Measurements from ENCODE around the gene REXO1. TPM values are rescaled to one million over a fixed set of nuclear protein-coding genes. Genes with fewer than 3 reads are reported as not detected.

The REXO1 gene
- total and polyA plus RNA-seq, 9 of the 15 experiments (the other 6 are each of a cell fraction or from before 2014, with no cell fraction given): 0.04 to 63.3 (median 15.8) TPM

- Histone ChIP-seq H4K20me1 (replicated peaks; ENCODE audit: control insufficient read depth, insufficient read depth, low read length) (no peaks in the 10 kb centered on the region), H3K36me3 (ENCODE audit: control insufficient read depth, insufficient read depth, low read length) (no peaks in the 10 kb centered on the region), H3K9ac (ENCODE audit: insufficient read depth in 1 of 2, low read depth in 2 of 2, low read length in 2 of 2) (no peak overlapping the region), H3K9me3 (replicated peaks; ENCODE audit: control insufficient read depth, insufficient read depth, low read depth, low read length) (no peaks in the 10 kb centered on the region; the same call in none of the 2 replicates), H3K9me1 (ENCODE audit: control insufficient read depth, insufficient read depth, low read length) (no peaks in the 10 kb centered on the region), H3K4me3 (no peak overlapping the region), H3K79me2 (ENCODE audit: control insufficient read depth, insufficient read depth, low read length) (no peaks in the 10 kb centered on the region), H3K4me1 (replicated peaks in 1 of 2; ENCODE audit: control insufficient read depth in 2 of 2, insufficient read depth in 2 of 2, low read length in 2 of 2) (peaks cover 3 to 23% of the 10 kb centered on the region in 2 experiments; a peak in 3 of 5 replicates), H2AFZ (ENCODE audit: low read depth, low read length) (no peak overlapping the region), H3K4me2 (ENCODE audit: insufficient read depth, low read length) (no peak overlapping the region), H3K27ac (ENCODE audit: extremely low read depth, low read depth, low read length) (no peak overlapping the region), H3K27me3 (ENCODE audit: control insufficient read depth in 2 of 2, insufficient read depth in 2 of 2, low read length in 2 of 2) (peaks cover 2 to 21% of the 10 kb centered on the region in 2 experiments; a peak in 3 of 5 replicates)
- CTCF ChIA-PET (ENCODE audit: low intra/inter-chr PET ratio): interaction anchor here (0.5 to 1.2 kb wide), 3 partner anchors 14 to 107 kb away, joined by 3 read pairs; no protein-coding TSS in a partner anchor
- FAIRE-seq (no peak), DNase-seq (ENCODE audit: extremely low read depth in 1 of 4, low spot score in 3 of 4) (no peak), ATAC-seq (no peak)
- intact Hi-C loops (cut with micrococcal nuclease): no loop called here
- 4% methylated on average over 7 of the region's 7 CpGs for WGBS (ENCODE audit: insufficient coverage, low coverage, missing lambda C conversion rate)
- in situ Hi-C loops (cut with MboI): no loop called here
- BruUV-seq (replicated peaks): no TSS peak
- TF ChIP-seq ZNF184 (CRISPR knock-in tag; IDR thresholded peaks at IDR 0.05) (no peak), CEBPG (CRISPR knock-in tag; IDR thresholded peaks at IDR 0.05) (0 out of 2 replicates have a peak, but pooled peaks have one; percentile 1), CEBPG (tag; conservative IDR thresholded peaks at IDR 0.05 in 1 of 2, IDR thresholded peaks at IDR 0.05 in 1 of 2) (no peak)
- POLR2A ChIA-PET: interaction anchor here (0.5 to 2.0 kb wide), 12 partner anchors 8 to 513 kb away, joined by 3 to 4 read pairs (median 3); no protein-coding TSS in a partner anchor
Observed at GRCh38 chr19:1782521-1782920, 65.8 kb downstream of the REXO1 start.

GRCh38 chr19:1780272-1780958, 67.9 kb downstream of the REXO1 start:
- Histone ChIP-seq H3K27ac (ENCODE audit: extremely low read depth, low read depth, low read length) (no peak overlapping the region), H3K9me1 (ENCODE audit: control insufficient read depth, insufficient read depth, low read length) (no peaks in the 10 kb centered on the region), H3K9me3 (replicated peaks; ENCODE audit: control insufficient read depth, insufficient read depth, low read depth, low read length) (no peaks in the 10 kb centered on the region; the same call in none of the 2 replicates), H4K20me1 (replicated peaks; ENCODE audit: control insufficient read depth, insufficient read depth, low read length) (no peaks in the 10 kb centered on the region), H3K79me2 (ENCODE audit: control insufficient read depth, insufficient read depth, low read length) (no peaks in the 10 kb centered on the region), H3K4me2 (ENCODE audit: insufficient read depth, low read length) (no peak overlapping the region), H3K9ac (ENCODE audit: insufficient read depth in 1 of 2, low read depth in 2 of 2, low read length in 2 of 2) (no peak overlapping the region), H3K36me3 (ENCODE audit: control insufficient read depth, insufficient read depth, low read length) (no peaks in the 10 kb centered on the region), H2AFZ (ENCODE audit: low read depth, low read length) (no peak overlapping the region), H3K27me3 (ENCODE audit: control insufficient read depth in 2 of 2, insufficient read depth in 2 of 2, low read length in 2 of 2) (peaks cover 2 to 25% of the 10 kb centered on the region in 2 experiments; a peak in 3 of 5 replicates), H3K4me1 (replicated peaks in 1 of 2; ENCODE audit: control insufficient read depth in 2 of 2, insufficient read depth in 2 of 2, low read length in 2 of 2) (peaks cover 0 to 27% of the 10 kb centered on the region in 2 experiments; a peak in 2 of 5 replicates), H3K4me3 (no peak overlapping the region)
- ChIA-PET POLR2A (interaction anchor here (0.7 to 2.0 kb wide), 2 partner anchors 10 to 54 kb away, joined by 3 to 4 read pairs; no protein-coding TSS in a partner anchor), CTCF (ENCODE audit: low intra/inter-chr PET ratio) (no interaction called here)
- 20% methylated on average over 11 of the region's 14 CpGs for WGBS (ENCODE audit: insufficient coverage, low coverage, missing lambda C conversion rate)
- intact Hi-C loops (cut with micrococcal nuclease): no loop called here
- no peak for FAIRE-seq
- in situ Hi-C loops (cut with MboI): no loop called here
- no TSS peak for BruUV-seq (replicated peaks)
- ATAC-seq: peak; percentile 89
- peak in 2 of 4 experiments; percentile 53 to 55 for DNase-seq (ENCODE audit: extremely low read depth in 1 of 4, low spot score in 3 of 4)
- peak; percentile 10 for TF ChIP-seq CTCFL (IDR thresholded peaks at IDR 0.05; ENCODE audit: borderline replicate concordance, insufficient read depth, low read depth, low read length, poor library complexity, severe bottlenecking)
- no peak for TF ChIP-seq PML (IDR thresholded peaks at IDR 0.05; ENCODE audit: low read length)
- TF ChIP-seq TFAP4 (CRISPR knock-in tag; IDR thresholded peaks at IDR 0.05; ENCODE audit: borderline replicate concordance): peak; percentile 26; the same call in 1 of the 2 replicates
- TF ChIP-seq CTCF (IDR thresholded peaks at IDR 0.05 in 2 of 3, conservative IDR thresholded peaks at IDR 0.05 in 1 of 3; ENCODE audit: insufficient read depth in 2 of 3, low read depth in 1 of 3, low read length in 3 of 3): peak; percentile 38 to 92 (median 53); a peak in 5 of 6 replicates
- TF ChIP-seq HEY1 (CRISPR knock-in tag; IDR thresholded peaks at IDR 0.05; ENCODE audit: borderline replicate concordance): no peak

Data from K562 (cell line).